SH-SY5Y (cell line): ENCODE results near the gene GABRG2.

Source experiments
- GATA2 ChIP-seq: IDR thresholded peaks from 2 replicates; pipeline ENCODE4 v1.6.1; 2011; ENCODE audit warnings: mild to moderate bottlenecking, low read depth, low read length
- GATA3 ChIP-seq: IDR thresholded peaks from 2 replicates; pipeline ENCODE4 v1.6.1; 2011; ENCODE audit warnings: low read depth, mild to moderate bottlenecking, low read length, moderate library complexity

DNA sequence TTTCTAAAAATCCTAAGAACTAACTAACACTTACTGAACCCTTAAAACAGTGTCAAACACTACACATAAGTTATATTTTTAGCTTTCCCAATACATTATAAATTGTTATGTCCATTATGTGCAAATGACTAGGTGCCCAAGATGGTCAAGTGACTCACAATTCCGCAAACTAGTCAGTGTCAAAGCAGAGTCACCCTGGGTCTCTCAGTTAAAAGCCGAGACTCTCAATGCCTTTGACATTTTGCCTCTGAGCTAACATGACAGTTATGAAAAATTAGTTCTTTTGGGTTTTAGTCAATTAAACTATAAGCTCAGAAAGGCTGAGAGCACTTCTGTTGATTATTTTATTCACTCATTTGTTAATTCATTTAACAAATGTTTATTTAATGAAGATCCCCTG is 42.3 kb upstream of the GABRG2 start:
- TF ChIP-seq GATA2 (no peak), GATA3 (no peak)
